GM20431 (cell line): ENCODE data around the gene SLC35F5.
"Not testable (repeated sequence)": the region's sequence is repeated elsewhere in the genome, so short reads cannot be mapped to it uniquely, and the experiment has no call there.

ENCODE experiments used
- in situ Hi-C: fragments of 300-500 bp; cut with MseI, MboI; formaldehyde crosslinking; loops from one replicate; pipeline ENCODE4 v1.15.0; 2020; ENCODE audit warnings: low sequenced_read_pairs; ENCODE audit not compliant: unreplicated experiment

SLC35F5 gene

GRCh38 chr2:113760400-113760799, 4.0 kb upstream of the SLC35F5 start:
- in situ Hi-C loops = no loop called here

GRCh38 chr2:113757138-113757657, 756 bp upstream of the SLC35F5 start:
- in situ Hi-C loops = no loop called here

- in situ Hi-C loops = no loop called here
These were observed 547 bp downstream of the SLC35F5 start for GRCh38 chr2:113755835-113756354.

GRCh38 chr2:113755035-113755834, 1.2 kb downstream of the SLC35F5 start:
- in situ Hi-C loops = no loop called here

GRCh38 chr2:113754160-113754559, 2.3 kb downstream of the SLC35F5 start:
- in situ Hi-C loops = no loop called here

- in situ Hi-C loops = no loop called here
These were observed 6.1 kb downstream of the SLC35F5 start for GRCh38 chr2:113750385-113750784.

GRCh38 chr2:113741091-113741490, 15.4 kb downstream of the SLC35F5 start:
- in situ Hi-C loops = no loop called here

- in situ Hi-C loops = no loop called here
These were observed 16.6 kb downstream of the SLC35F5 start for GRCh38 chr2:113739849-113740248.

- in situ Hi-C loops = no loop called here
These were observed 22.3 kb downstream of the SLC35F5 start for GRCh38 chr2:113734185-113734584.

GRCh38 chr2:113724010-113724409, 32.4 kb downstream of the SLC35F5 start:
- in situ Hi-C loops = no loop called here

GRCh38 chr2:113723411-113723810, 33.0 kb downstream of the SLC35F5 start:
- in situ Hi-C loops = no loop called here

- in situ Hi-C loops = no loop called here
These were observed 36.3 kb downstream of the SLC35F5 start for GRCh38 chr2:113720167-113720566.

- in situ Hi-C loops = no loop called here
These were observed 40.2 kb downstream of the SLC35F5 start for GRCh38 chr2:113716291-113716690.

GRCh38 chr2:113712941-113713340, 43.5 kb downstream of the SLC35F5 start:
- in situ Hi-C loops = no loop called here

- in situ Hi-C loops = no loop called here
These were observed 44.6 kb downstream of the SLC35F5 start for GRCh38 chr2:113711851-113712250.

GRCh38 chr2:113709022-113709421, 47.4 kb downstream of the SLC35F5 start:
- in situ Hi-C loops = no loop called here

GRCh38 chr2:113707106-113707505, 49.3 kb downstream of the SLC35F5 start:
- in situ Hi-C loops = no loop called here

- in situ Hi-C loops = no loop called here
These were observed 50.4 kb downstream of the SLC35F5 start for GRCh38 chr2:113705982-113706523.

GRCh38 chr2:113704300-113704993, 52.0 kb downstream of the SLC35F5 start:
- in situ Hi-C loops = not testable (repeated sequence)

GRCh38 chr2:113703386-113704299, 52.8 kb downstream of the SLC35F5 start:
- in situ Hi-C loops = no loop called here
